ENCODE data around the gene GCSAML. TPM values are rescaled to one million over a fixed set of nuclear protein-coding genes. Genes with fewer than 3 reads are reported as not detected.

GCSAML gene
- total RNA-seq, 1 donor from 2014 or later = 0.19 TPM

- H3K27ac ChIP-seq (replicated peaks) = no peak overlapping the region
- no peaks in the 10 kb centered on the region for H3K4me1 ChIP-seq
- no peaks in the 10 kb centered on the region for H3K36me3 ChIP-seq
- no peak for DNase-seq
- intact Hi-C loops (cut with micrococcal nuclease) = no loop called here
- TF ChIP-seq CTCF (IDR thresholded peaks at IDR 0.05; ENCODE audit: borderline replicate concordance) = no peak
- H3K9me3 ChIP-seq (replicated peaks) = no peaks in the 10 kb centered on the region
- peaks cover 3% of the 10 kb centered on the region for H3K27me3 ChIP-seq (ENCODE audit: low read depth)
- H3K4me3 ChIP-seq = no peak overlapping the region
These were observed 2.8 kb downstream of the GCSAML start for GRCh38 chr1:247551721-247552120.

GRCh38 chr1:247552231-247552630 is 3.3 kb downstream of the GCSAML start:
- Histone ChIP-seq H3K27me3 (ENCODE audit: low read depth) (peaks cover 7% of the 10 kb centered on the region), H3K4me3 (no peak overlapping the region), H3K4me1 (no peaks in the 10 kb centered on the region), H3K9me3 (replicated peaks) (no peaks in the 10 kb centered on the region), H3K36me3 (no peaks in the 10 kb centered on the region), H3K27ac (replicated peaks) (no peak overlapping the region)
- intact Hi-C loops (cut with micrococcal nuclease) = no loop called here
- TF ChIP-seq CTCF (IDR thresholded peaks at IDR 0.05; ENCODE audit: borderline replicate concordance) = no peak
- no peak for DNase-seq

- Histone ChIP-seq H3K4me1 (no peaks in the 10 kb centered on the region), H3K9me3 (replicated peaks) (no peaks in the 10 kb centered on the region), H3K27me3 (ENCODE audit: low read depth) (peaks cover 7% of the 10 kb centered on the region), H3K36me3 (no peaks in the 10 kb centered on the region), H3K27ac (replicated peaks) (no peak overlapping the region), H3K4me3 (no peak overlapping the region)
- DNase-seq = no peak
- intact Hi-C loops (cut with micrococcal nuclease) = no loop called here
- TF ChIP-seq CTCF (IDR thresholded peaks at IDR 0.05; ENCODE audit: borderline replicate concordance) = no peak
These were observed 9.2 kb downstream of the GCSAML start for GRCh38 chr1:247557926-247558674.

- no peaks in the 10 kb centered on the region for H3K9me3 ChIP-seq (replicated peaks)
- H3K27me3 ChIP-seq (ENCODE audit: low read depth) = peaks cover 4% of the 10 kb centered on the region
- TF ChIP-seq CTCF (IDR thresholded peaks at IDR 0.05; ENCODE audit: borderline replicate concordance) = no peak
- H3K4me1 ChIP-seq = no peaks in the 10 kb centered on the region
- intact Hi-C loops (cut with micrococcal nuclease) = no loop called here
- DNase-seq = no peak
- no peak overlapping the region for H3K4me3 ChIP-seq
- H3K27ac ChIP-seq (replicated peaks) = no peak overlapping the region
- no peaks in the 10 kb centered on the region for H3K36me3 ChIP-seq
These were observed 12.8 kb downstream of the GCSAML start for GRCh38 chr1:247561711-247562110.

GRCh38 chr1:247562198-247562597 is 13.3 kb downstream of the GCSAML start:
- intact Hi-C loops (cut with micrococcal nuclease) = no loop called here
- no peak for DNase-seq
- Histone ChIP-seq H3K4me3 (no peak overlapping the region), H3K27ac (replicated peaks) (no peak overlapping the region), H3K4me1 (no peaks in the 10 kb centered on the region), H3K27me3 (ENCODE audit: low read depth) (no peaks in the 10 kb centered on the region), H3K36me3 (no peaks in the 10 kb centered on the region), H3K9me3 (replicated peaks) (no peaks in the 10 kb centered on the region)
- TF ChIP-seq CTCF (IDR thresholded peaks at IDR 0.05; ENCODE audit: borderline replicate concordance) = no peak
